ENCODE measurements around the gene GLTP. TPM values are rescaled to one million over a fixed set of nuclear protein-coding genes. Genes with fewer than 3 reads are reported as not detected.

Gene GLTP
- total RNA-seq, 1 experiment from 2014 or later: 15.5 TPM

GRCh38 chr12:109897029-109897428 lies 16.7 kb upstream of the GLTP start:
- Histone ChIP-seq H4K5ac (ENCODE audit: insufficient read length, low read depth, low read length) (no peak overlapping the region), H3K27me3 (ENCODE audit: insufficient read depth, low read length) (peaks cover 37% of the 10 kb centered on the region), H3K4me1 (ENCODE audit: insufficient read depth, low read length) (no peaks in the 10 kb centered on the region), H2BK120ac (ENCODE audit: low read depth, low read length, poor library complexity, severe bottlenecking) (no peak overlapping the region), H3K9ac (ENCODE audit: extremely low read depth, insufficient read length, low read length) (no peak overlapping the region), H2BK15ac (ENCODE audit: low read depth, low read length) (no peak overlapping the region), H3K23me2 (ENCODE audit: insufficient read length, low read depth, low read length, poor library complexity, severe bottlenecking) (peaks cover 13% of the 10 kb centered on the region), H2BK12ac (ENCODE audit: insufficient read length, low read depth, low read length) (no peak overlapping the region), H4K91ac (ENCODE audit: insufficient read length, low read depth, low read length) (no peak overlapping the region), H3K23ac (ENCODE audit: insufficient read length, low read depth, low read length) (no peak overlapping the region), H3K4ac (ENCODE audit: low read depth, low read length) (no peak overlapping the region), H2BK5ac (ENCODE audit: insufficient read length, low read length) (no peak overlapping the region), H3K27ac (ENCODE audit: insufficient read length, low read depth, low read length) (no peak overlapping the region), H2AFZ (ENCODE audit: low read length) (no peak overlapping the region), H4K8ac (replicated peaks; ENCODE audit: insufficient read length, low read depth, low read length) (no peak overlapping the region), H3K56ac (ENCODE audit: insufficient read length, low read depth, low read length) (no peak overlapping the region), H3K79me1 (ENCODE audit: insufficient read depth, low read depth, low read length, poor library complexity, severe bottlenecking) (no peaks in the 10 kb centered on the region), H3K14ac (ENCODE audit: insufficient read depth, low read length) (no peak overlapping the region), H3K9me3 (ENCODE audit: control insufficient read depth, low read depth, low read length) (no peaks in the 10 kb centered on the region), H4K20me1 (ENCODE audit: control insufficient read depth, insufficient read depth, insufficient read length) (no peaks in the 10 kb centered on the region), H3T11ph (ENCODE audit: low read length) (no peak overlapping the region), H2AK5ac (ENCODE audit: insufficient read length, low read length) (no peak overlapping the region), H3K4me2 (ENCODE audit: insufficient read depth, insufficient read length, low read length) (no peak overlapping the region), H2BK20ac (ENCODE audit: low read depth, low read length, poor library complexity, severe bottlenecking) (no peak overlapping the region), H3K18ac (ENCODE audit: insufficient read length, low read depth, low read length) (no peak overlapping the region), H3K79me2 (ENCODE audit: insufficient read depth, low read length) (no peaks in the 10 kb centered on the region)
- Mint-ChIP-seq H3K4me1 (peaks cover 19 to 26% of the 10 kb centered on the region in 2 experiments), H3K27me3 (ENCODE audit: low read depth) (peaks cover 94% of the 10 kb centered on the region), H3K4me3 (no peak overlapping the region), H3K27ac (no peak overlapping the region; a peak in 1 of 7 replicates), H3K36me3 (ENCODE audit: insufficient read depth in 1 of 3, low read depth in 3 of 3) (0 out of 7 replicates have a peak, but pooled peaks cover 0 to 3% (median 0%) of the 10 kb centered on the region in 3 experiments), H3K9me3 (no peaks in the 10 kb centered on the region; a peak in 1 of 5 replicates)
- no peak for DNase-seq
- WGBS (ENCODE audit: extremely low coverage, insufficient read length, low lambda C conversion rate): no CpG with 5 or more reads among the region's 6 CpGs
- no peak for TF ChIP-seq CTCF (conservative IDR thresholded peaks at IDR 0.05)

All from H9 (cell line).